Uterus (tissue), 2 donors: ENCODE measurements around the gene FBXO5.

Experiments used
- CTCF ChIP-seq, 4 experiments: fragments of 200-600 bp in 2 of 4; fragments of 450-650 bp in 2 of 4; sonication (generic) in 2 of 4; IDR thresholded peaks; one replicate each; pipeline ENCODE4 v1.5.1; 2016 to 2019; ENCODE audit warnings: antibody characterized with exemption in 4 of 4, mild to moderate bottlenecking in 2 of 4, moderate library complexity in 1 of 4
- POLR2A ChIP-seq, 2 donors: fragments of 450-650 bp; IDR thresholded peaks; one replicate each; pipeline ENCODE4 v1.6.1; 2016; ENCODE audit warnings: antibody characterized with exemption in 2 of 2, mild to moderate bottlenecking in 1 of 2, moderate library complexity in 1 of 2

DNA sequence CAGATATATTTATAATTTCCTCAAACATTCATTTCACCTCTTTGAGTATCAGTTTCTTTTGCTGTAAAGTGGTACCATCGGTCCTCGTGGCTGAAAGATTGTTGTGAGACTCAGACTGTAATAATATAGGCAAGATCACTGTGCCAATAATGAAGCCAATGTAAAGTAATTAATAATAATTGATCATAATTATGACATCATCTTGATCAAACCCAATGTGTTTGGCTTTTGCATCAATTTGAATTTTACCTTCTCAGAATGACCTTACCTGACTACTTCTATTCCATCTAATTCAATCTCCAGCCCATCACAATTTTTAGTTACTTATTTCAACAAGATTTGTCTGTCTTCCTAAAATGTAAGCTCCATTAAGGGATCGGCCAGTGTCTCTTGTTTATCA, 35.5 kb upstream of the FBXO5 start:
- TF ChIP-seq CTCF (IDR thresholded peaks at IDR 0.05) (no peak), POLR2A (IDR thresholded peaks at IDR 0.05) (no peak)
